KOPT-K1 (cell line): ENCODE results near the gene PPP1R12A.

Experiments used
- H3K27ac ChIP-seq: fragments of 200-600 bp; sonication (generic); 2 replicates; pipeline ENCODE4 v1.5.1; 2016; ENCODE audit warnings: antibody characterized with exemption, mild to moderate bottlenecking, low read depth, low read length; ENCODE audit not compliant: poor library complexity, severe bottlenecking
- H3K36me3 ChIP-seq: fragments of 200-600 bp; sonication (generic); 2 replicates; pipeline ENCODE4 v1.5.1; 2017; ENCODE audit warnings: antibody characterized with exemption, mild to moderate bottlenecking, low read length, moderate library complexity; ENCODE audit not compliant: insufficient read depth
- H3K9me3 ChIP-seq: fragments of 200-600 bp; sonication (generic); 2 replicates; pipeline ENCODE4 v1.5.1; 2017; ENCODE audit warnings: antibody characterized with exemption, low read length, mild to moderate bottlenecking; ENCODE audit not compliant: insufficient read depth, poor library complexity, severe bottlenecking

PPP1R12A gene

GRCh38 chr12:79764641-79765040 is 170.3 kb downstream of the PPP1R12A start:
- Histone ChIP-seq H3K36me3 (no peaks in the 10 kb centered on the region), H3K27ac (no peak overlapping the region), H3K9me3 (no peaks in the 10 kb centered on the region)

GRCh38 chr12:79763766-79764452 is 171.0 kb downstream of the PPP1R12A start:
- no peak overlapping the region for H3K27ac ChIP-seq
- no peaks in the 10 kb centered on the region for H3K9me3 ChIP-seq
- no peaks in the 10 kb centered on the region for H3K36me3 ChIP-seq

GRCh38 chr12:79761341-79761740 is 173.6 kb downstream of the PPP1R12A start:
- Histone ChIP-seq H3K9me3 (peaks cover 7% of the 10 kb centered on the region), H3K27ac (no peak overlapping the region), H3K36me3 (no peaks in the 10 kb centered on the region)

- Histone ChIP-seq H3K36me3 (no peaks in the 10 kb centered on the region), H3K9me3 (no peaks in the 10 kb centered on the region), H3K27ac (no peak overlapping the region)
Observed at GRCh38 chr12:79747274-79747673, 187.6 kb downstream of the PPP1R12A start.

- Histone ChIP-seq H3K27ac (no peak overlapping the region), H3K9me3 (no peaks in the 10 kb centered on the region), H3K36me3 (no peaks in the 10 kb centered on the region)
Observed at GRCh38 chr12:79737875-79738718, 196.8 kb downstream of the PPP1R12A start.

GRCh38 chr12:79732638-79733037 is 202.3 kb downstream of the PPP1R12A start:
- Histone ChIP-seq H3K9me3 (no peaks in the 10 kb centered on the region), H3K36me3 (no peaks in the 10 kb centered on the region), H3K27ac (no peak overlapping the region)

- H3K27ac ChIP-seq, result no peak overlapping the region
- H3K9me3 ChIP-seq, result no peaks in the 10 kb centered on the region
- H3K36me3 ChIP-seq, result no peaks in the 10 kb centered on the region
Observed at GRCh38 chr12:79725987-79726386, 208.9 kb downstream of the PPP1R12A start.
